ENCODE results near the gene CD244.
"Not testable (repeated sequence)": the region's sequence is repeated elsewhere in the genome, so short reads cannot be mapped to it uniquely, and the experiment has no call there.

The CD244 gene

DNA sequence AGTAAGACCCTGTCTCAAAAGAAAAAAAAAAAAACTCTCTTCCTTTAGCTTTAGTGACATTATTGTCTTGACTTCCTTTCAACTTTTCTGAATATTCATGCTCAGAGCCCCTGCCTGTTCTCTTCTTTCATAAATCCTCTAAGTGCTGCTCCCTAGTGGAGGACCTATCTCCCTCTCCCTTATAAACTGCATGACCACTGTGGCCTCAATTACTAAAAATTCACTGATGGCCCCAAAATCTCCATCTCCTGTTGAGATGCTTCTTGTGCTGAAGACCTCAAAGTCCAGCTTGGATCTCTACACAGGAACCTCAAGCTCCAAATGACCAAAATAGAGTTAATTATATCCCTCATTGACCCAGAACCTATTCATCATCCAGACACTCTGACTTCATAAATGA lies 14.5 kb upstream of the CD244 start:
- DNase-seq = no peak

DNA sequence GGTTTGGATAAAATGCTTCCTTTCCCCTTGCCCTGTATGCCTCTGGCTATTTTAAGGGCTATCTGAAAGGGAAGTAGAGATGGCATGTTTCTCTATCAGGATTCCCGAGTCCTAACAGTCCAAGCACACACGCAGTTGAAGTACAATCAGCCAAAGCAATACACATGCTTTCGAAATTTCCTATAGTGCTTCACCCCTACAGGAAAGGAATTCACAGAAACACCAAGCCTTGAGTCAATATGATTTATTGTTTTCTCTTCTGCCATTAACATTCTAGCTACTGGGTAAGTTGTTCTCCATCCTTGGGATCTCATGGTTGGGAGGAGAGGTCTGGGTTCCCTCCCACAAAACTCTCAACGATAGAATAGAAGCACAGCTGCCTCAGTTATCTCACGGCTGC lies 13.6 kb upstream of the CD244 start:
- DNase-seq = no peak

DNA sequence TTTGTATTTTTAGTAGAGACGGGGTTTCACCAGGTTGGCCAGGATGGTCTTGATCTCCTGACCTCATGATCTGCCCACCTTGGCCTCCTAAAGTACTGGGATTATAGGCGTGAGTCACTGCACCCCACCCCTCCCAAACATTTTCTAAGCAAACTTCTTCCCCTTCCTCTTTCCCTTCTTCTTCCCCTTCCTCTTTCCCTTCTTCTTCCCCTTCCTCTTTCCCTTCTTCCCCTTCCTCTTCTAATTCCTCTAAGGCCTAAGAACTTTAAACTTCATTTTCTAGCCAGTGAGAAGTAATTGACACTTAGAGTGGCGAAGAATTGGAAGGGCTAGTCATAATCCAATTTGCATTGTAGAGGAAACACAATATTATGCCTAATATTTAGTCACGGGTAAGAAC lies 12.9 kb upstream of the CD244 start:
- DNase-seq = not testable (repeated sequence)

DNA sequence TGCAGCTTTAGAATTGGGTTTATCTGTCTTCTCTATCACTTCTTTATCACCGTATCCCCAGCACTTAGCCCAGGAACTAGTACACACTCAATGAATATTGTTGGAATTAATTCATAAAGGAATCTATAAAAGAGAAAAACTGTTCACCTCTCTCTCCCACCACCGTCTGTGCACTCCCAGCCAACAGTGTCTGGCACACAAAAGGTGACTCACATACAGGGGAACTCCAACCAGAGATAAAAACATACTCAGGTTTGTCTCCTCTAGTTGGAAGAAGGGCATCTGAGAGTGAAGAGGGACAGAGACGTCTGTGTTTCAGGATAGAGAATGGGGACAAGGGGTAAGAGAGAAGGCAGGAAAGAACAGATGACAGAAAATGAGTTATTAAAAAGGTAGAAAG lies 12.2 kb upstream of the CD244 start:
- DNase-seq = no peak

DNA sequence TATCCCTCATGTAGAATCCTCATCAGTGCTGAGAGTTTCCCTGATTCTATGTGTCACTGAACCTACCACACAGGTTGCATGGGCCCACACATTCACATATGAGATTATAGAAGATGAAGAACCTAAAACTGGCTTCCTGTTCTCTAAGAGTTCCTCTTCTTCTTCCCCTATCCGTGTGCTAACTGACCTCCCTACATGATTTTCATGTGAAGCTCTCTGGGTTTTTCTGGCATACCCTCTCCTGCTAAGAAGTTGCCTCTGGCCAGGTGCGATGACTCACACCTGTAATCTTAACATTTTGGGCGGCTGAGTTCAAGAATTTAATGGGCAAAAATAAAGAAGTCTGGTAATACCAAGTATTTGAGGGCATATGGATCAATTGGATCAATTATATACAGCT lies 5.5 kb upstream of the CD244 start:
- DNase-seq = peak; percentile 22

DNA sequence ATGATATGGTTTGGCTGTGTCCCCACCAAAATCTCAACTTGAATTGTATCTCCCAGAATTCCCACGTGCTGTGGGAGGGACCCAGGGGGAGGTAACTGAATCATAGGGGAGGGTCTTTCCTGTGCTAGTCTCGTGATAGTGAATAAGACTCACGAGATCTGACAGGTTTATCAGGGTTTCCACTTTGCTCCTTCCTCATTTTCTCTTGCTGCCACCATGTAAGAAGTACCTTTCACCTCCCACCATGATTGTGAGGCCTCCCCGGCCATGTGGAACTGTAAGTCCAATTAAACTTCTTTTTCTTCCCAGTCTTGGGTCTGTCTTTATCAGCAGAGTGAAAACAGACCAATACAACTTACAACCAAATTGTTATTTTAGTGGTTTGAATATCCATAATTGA lies 5.0 kb upstream of the CD244 start:
- not testable (repeated sequence) for DNase-seq

DNA sequence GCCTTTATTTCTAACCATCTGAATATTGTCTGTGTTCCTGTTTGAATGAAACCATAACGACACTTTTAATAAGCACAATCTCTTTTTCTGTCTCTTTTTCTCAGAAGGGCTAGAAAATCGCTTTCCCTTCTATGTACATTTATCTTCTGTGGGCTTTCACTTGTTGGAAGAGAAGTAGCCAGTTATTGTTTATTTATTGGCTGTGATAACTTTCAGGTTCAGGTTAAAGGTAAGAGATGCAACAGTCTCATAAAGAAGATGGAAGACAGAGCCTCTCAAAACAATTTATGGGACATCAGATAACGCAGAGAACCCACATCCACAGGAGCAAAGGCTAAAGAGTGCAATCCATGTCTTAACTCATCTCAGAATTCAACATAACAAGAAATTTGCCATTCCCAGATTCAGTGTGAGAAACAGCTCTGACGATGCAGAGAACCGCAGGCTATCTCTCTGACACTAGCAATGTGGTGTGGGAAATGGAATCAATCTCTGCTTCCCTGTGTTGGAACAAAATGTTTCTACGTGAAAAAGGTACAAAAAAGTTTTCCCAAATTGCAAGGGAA lies 4.1 kb upstream of the CD244 start:
- no peak for DNase-seq

DNA sequence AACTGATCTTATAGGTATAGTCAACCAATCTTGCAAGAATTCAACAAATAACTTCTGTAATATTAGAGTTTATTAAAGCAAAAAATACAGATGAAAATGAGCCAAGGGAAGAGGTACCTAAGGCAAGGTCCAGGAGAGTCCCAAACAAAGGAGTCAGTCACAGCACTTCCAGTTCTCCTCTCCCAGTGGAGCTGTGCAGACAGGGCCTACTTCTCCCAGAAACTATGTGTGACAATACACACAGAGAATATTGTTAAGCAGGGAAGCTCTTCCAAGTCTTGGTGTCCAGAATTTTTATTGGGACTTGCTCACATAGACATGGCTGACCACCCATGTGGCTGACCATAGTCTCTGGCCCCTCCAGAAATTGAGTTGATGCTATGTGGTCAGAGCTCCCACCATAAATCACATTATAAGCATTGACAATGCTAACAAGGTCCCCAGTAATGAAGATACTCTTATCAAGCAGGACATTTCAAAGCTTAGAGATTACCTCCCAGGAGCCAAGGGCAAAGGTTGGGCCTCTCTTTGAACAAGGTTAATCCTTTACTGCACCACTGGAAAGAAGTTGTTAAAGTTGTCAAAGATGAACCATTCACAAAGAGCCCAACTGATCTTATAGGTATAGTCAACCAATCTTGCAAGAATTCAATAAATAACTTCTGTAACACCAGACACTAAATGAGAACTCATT lies 3.5 kb upstream of the CD244 start:
- no peak for DNase-seq

DNA sequence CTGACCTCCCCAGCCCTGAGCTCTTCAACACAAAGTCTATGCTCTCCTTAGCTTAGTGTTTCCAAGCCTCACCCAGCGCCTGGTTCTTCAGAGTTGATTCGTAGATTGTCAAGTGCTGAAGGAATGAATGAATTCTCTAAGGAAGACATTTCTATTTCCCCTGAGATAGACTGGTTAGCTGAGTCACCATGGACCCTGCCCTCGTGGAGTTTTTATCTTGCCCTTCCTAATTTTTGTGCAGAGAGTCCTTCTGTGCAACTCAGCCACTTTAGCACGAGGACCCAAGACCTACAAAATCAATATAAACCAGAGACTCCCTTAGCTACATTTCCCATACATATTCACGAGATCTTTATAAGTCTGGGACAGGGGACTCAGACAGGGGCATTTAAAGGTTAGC lies 2.6 kb upstream of the CD244 start:
- DNase-seq = no peak

DNA sequence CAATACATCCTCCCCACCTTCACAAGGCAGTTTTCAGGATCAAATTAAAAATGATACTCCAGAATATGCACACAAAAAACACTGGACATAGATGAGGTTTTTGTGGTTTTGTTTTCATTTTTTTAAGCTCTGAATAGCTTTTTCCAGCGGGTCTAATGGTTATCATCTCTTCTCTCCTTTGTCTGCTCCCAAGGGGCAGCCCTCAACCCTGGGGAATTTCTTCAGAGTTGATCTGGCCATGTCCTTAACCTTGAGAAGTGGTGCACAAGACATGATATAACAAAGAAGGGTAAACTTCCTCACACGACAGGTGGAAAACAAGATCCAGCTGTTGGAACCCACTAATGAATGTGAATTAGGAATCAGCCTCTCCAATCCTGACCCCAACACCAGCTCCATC lies 1.5 kb upstream of the CD244 start:
- no peak for DNase-seq

DNA sequence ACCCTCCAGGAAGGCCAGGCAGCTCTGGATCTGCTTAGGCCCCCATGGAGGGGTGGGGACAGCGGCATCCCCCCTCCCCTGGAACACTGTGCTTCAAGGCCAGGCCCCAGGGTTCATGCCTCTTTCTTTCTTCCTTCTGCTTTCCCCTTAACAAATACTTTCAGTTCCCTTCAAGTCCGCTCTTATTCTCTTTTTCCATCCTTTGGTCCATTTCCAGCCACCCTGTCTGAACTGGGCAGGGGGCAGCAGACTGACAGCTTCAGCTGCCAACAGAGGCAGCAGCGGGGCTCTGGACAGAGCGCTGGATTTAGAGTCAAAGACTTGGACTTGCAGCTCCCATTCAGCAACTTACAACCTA lies 1.1 kb upstream of the CD244 start:
- DNase-seq = peak; percentile 58

DNA sequence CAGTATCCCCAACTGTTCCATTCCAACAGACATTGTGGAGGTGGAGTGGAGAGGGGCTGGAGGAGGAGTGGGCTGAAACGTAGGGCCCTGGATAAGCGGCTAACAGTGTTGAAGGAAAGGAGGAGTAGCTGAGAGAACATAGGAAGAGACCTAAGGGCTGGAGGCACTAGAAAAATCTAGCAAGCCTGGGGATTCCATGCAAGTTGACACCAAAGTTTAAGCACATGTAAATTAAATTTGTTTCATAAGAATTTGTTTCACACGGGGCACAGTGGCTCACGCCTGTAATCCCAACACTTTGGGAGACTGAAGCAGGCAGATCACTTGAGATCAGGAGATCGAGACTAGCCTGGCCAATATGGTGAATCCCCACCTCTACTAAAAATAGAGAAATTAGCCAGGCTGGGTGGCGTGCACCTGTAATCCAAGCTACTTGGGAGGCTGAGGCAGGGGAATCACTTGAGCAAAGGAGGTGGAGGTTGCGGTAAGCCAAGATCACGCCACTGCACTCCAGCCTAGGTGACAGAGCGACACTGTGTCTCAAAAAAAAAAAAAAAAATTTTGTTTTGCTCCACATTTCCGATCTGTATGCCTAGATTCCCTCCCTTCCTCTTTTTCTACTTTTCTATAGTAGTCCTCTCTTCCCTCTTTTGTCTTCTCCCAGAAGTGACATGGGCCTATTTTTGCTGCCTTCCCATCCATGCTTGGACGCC lies 530 bp upstream of the CD244 start:
- DNase-seq = peak; percentile 37

DNA sequence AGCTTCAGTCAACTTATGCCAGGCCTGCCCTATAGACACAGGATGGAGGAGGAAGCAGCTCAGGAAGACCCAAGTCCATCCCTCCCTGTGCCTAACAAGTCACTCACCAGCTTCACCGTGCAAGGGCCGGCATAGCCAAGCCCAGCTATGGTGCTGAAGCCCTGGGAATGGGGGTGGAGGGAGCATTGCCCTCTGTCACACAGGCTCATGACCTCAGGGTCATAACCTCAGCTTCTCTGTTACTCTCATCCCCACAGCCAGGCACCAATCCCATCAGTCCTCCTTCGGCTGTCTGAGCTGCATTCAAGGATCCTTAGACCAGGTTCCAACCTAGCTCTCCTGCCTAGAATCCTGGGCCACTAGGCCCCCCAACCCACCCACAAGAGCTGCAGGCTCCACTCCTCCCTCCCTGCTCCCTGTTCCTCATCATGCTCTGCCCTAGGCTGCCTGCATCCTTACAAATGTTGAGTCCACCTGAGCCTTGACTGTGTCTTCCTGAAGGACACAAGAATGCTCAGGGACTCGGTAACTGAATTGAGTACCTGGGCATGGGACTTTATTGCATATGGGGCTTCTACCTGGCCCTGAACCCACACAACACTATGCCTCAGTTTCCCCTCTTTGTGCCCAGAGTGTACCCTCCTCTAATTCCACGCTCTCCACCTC lies 1.7 kb downstream of the CD244 start:
- no peak for DNase-seq

DNA sequence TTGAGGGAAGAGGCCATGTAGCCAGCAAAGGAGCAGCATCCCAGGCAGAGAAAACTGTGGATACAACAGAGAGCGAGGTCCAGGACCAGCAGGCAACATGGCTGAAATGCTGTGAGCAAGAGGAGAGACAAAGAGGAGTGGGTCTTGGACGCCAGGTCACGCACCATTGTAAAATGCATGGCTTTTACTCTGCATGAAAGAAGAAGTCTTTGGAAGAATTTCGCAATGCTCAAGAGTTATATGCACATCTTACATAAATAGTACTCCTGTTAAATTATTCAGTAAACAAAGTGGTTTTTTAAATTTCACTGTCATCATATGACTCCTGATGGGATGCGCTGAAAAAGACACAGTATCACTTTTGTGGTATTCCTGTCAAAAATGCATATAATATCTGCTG lies 3.5 kb downstream of the CD244 start:
- DNase-seq = peak; percentile 70

DNA sequence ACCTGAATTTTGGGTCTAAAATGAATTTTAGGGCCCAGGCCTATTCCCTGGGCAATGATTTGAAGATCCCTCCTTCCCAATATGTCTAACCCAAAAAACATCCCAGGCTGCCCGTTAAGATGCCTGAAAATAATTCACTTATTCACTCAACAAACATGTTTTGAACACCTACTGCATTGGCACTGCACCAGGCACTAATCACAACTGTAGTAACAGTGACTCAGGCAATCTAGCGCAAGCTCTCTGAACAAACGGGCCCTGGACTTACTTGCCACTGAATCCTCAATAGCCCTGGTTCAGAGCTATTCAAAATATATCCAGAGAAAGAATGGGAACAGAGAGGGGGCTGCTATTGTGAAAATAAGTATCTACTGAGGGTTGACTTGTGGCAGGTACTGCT lies 4.2 kb downstream of the CD244 start:
- DNase-seq = no peak

DNA sequence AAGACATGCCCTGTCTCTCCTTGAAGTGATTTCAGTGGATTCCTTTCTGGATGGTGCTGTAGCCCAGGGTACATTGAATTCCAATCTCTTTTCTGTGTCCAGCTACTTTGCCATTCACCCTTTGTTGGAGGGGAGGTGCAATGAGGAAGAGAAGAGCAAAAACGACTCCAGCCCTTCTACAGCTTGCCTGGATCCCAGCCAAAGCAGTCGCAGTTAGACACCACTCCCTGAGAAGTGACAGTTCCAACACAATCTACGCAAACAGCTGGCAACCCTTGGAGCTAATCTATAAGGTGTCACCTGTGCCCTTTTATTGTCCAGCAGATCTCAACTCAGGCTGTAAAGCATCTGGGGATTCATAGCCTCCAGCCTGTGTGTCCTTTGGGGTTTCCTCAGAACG lies 4.6 kb downstream of the CD244 start:
- no peak for DNase-seq

DNA sequence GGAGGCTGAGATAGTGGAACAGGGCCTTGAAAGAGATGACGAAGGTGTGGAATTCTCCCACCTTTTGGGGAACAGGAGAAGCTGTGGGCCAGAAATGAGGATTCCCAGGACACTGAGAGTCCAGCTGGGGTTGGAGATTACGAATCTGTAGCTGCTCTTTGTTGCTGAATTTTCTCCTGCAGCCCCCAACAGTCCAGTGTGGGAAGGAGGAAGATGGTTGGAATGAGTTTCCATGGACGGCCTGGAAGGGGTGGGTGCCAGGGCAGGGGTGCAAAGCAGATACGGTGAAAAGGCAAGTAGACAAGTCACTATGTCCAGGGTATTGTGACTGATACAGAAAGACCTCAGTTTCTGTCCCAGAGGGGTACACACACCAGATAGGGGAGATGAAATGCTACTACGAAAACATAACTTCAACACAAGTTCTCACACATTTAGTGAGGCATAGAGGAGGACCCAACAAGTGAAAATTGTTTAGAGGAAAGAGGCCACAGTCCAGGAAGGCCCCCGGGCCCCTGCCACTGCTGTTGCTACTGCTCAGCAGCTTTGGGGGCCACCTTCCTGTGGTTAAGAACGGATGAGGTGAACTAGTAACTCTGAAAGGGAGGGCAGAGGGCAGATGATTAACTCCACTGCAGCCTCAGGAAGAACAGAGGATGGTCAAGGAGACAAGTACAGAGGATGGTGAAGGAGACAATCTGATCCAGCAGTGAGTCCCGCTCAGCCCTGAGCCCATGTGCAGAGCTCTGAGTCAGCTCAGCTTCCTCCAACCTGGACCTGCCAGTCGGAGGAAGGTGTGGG lies 7.3 kb downstream of the CD244 start:
- no peak for DNase-seq

DNA sequence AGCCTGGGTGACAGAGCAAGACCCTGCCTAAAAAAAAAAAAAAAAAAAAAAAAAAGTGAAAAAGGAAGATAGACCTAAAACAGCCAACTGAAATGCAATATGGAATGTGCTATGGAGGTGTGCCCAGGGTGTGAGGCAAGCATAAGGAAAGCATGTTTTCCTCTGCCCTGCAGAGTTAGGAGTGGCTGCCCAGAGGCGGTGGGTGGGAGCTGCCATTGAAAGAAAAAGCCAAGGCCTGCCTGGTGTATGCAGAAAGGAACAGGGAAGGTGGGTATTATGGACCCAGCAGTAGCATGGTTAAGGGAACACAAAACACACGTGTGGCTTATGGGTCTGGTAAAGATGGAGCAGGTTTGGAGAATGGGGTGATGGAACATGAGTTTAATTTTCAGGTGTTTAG lies 8.9 kb downstream of the CD244 start:
- DNase-seq = no peak

DNA sequence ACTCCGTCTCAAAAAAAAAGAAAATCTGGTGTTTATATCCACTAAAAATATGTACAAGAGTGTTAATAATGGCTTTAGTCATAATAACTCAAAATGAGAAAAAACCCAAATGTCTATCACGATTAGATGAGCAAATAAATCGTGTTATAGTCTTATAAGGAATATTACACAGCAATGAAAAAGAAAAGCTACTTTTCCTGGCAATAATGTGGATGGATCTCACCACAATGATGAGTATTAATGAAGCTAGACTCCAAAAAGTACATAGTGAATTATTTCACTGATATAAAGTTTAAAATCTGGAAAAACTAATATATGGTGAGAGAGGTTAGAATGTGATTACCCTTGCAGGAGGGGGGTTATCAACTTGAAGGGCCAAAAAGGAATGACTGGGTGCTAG lies 9.7 kb downstream of the CD244 start:
- DNase-seq = no peak

DNA sequence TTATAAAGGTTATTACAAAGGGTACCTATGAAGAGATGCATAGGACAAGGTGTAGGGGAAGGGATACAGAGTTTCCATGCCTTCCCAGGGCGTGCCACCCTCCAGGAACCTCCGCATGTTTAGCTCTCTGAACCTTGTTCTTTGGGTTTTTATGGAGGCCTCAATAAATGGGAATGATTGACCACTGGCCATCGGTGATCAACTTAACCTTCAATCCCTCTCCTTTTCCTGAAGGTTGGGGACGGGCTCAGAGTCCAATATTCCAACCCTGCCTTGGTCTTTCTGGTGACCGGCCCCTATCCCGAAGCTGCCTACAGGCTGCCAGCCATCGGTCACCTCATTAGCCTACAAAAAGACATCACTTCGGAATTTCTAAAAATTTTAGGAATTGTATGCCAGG lies 11.7 kb downstream of the CD244 start:
- DNase-seq = no peak

DNA sequence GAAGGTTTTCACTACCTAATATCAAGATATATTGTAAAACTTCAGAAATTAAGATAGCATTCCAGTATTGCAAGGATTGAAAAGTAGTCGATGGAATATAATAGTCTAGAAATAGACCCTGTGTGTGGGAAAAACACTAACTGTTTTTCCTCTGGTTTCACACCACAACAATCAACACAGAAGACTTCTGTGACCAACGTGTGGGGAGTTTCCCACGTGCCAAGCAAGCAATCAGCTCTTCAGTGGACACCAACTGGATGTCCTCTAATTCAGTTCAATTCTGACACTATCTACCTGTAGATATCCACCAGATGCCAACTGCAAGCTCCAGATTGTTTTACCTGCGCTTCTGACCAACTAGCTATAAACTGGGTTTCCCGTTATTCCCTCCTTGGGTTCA lies 12.1 kb downstream of the CD244 start:
- no peak for DNase-seq

DNA sequence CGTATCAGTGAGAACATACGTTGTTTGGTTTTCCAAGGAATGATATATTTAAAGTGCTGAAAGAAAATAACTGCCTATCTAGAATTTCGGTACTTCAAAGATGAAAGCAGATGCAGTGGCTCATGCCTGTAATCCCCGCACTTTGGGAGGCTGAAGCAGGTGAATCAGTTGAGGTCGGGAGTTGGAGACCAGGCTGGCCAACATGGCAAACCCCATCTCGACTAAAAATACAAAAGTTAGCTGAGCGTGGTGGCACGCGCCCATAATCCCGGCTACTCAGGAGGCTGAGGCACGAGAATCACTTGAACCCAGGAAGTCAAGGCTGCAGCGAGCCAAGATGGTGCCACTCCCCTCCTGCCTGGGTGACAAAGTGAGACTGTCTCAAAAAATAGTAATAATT lies 16.4 kb downstream of the CD244 start:
- no peak for DNase-seq
